Lower lobe of right lung (tissue), 2 donors: Measurements from ENCODE around the gene DNAH11. TPM values are rescaled to one million over a fixed set of nuclear protein-coding genes. Genes with fewer than 3 reads are reported as not detected.

Experiments
- ATAC-seq, 2 donors: fragments of 200-7000 bp; cut with Tn5 transposase; one replicate each; pipeline ENCODE4 v1.9.1; 2020 to 2022; ENCODE audit warnings: mild to moderate bottlenecking in 2 of 2, moderate library complexity in 2 of 2
- DNase-seq: peaks from one replicate; pipeline ENCODE4 v3.0.0-alpha.2; 2020
- H3K27ac ChIP-seq: fragments of 200-600 bp; one replicate; pipeline ENCODE4 v1.8.0; 2022
- H3K27me3 ChIP-seq: fragments of 200-600 bp; one replicate; pipeline ENCODE4 v1.8.0; 2022; ENCODE audit warnings: low read depth
- H3K36me3 ChIP-seq: fragments of 200-600 bp; one replicate; pipeline ENCODE4 v1.8.0; 2022; ENCODE audit warnings: mild to moderate bottlenecking
- H3K4me1 ChIP-seq: fragments of 200-600 bp; one replicate; pipeline ENCODE4 v1.8.0; 2022
- H3K4me3 ChIP-seq: fragments of 200-600 bp; one replicate; pipeline ENCODE4 v1.8.0; 2022; ENCODE audit warnings: mild to moderate bottlenecking
- H3K9me3 ChIP-seq: fragments of 200-600 bp; one replicate; pipeline ENCODE4 v1.8.0; 2022
- CTCF ChIP-seq: fragments of 200-600 bp; IDR thresholded peaks from one replicate; pipeline ENCODE4 v1.8.0; 2022; ENCODE audit warnings: antibody characterized with exemption, mild to moderate bottlenecking
- intact Hi-C: fragments of 100-400 bp; cut with DNase I; formaldehyde crosslinking; loops from one replicate; pipeline ENCODE4 v1.11.0; 2022
- total RNA-seq: library from RNA; stranded (reverse); fragmentation: NEBNext Ultra II Directional; extraction: Animal tissue kit (Norgen Biotek cat#: 25700); gene quantifications from one replicate; pipeline ENCODE4 v1.2.1, GENCODE V29; 2021
- donor health status: DM: no; HTN: yes; CAD: no; lungs with severe emphysema.

The DNAH11 gene
- total RNA-seq, 1 donor from 2014 or later = 8.9 TPM

GRCh38 chr7:21611129-21611528 lies 68.3 kb downstream of the DNAH11 start:
- H3K27me3 ChIP-seq = no peaks in the 10 kb centered on the region
- intact Hi-C loops = no loop called here
- H3K36me3 ChIP-seq = no peaks in the 10 kb centered on the region
- TF ChIP-seq CTCF = no peak
- no peaks in the 10 kb centered on the region for H3K4me1 ChIP-seq
- H3K27ac ChIP-seq = no peak overlapping the region
- DNase-seq (no peak), ATAC-seq (no peak)
- no peak overlapping the region for H3K4me3 ChIP-seq
- no peaks in the 10 kb centered on the region for H3K9me3 ChIP-seq

DNA sequence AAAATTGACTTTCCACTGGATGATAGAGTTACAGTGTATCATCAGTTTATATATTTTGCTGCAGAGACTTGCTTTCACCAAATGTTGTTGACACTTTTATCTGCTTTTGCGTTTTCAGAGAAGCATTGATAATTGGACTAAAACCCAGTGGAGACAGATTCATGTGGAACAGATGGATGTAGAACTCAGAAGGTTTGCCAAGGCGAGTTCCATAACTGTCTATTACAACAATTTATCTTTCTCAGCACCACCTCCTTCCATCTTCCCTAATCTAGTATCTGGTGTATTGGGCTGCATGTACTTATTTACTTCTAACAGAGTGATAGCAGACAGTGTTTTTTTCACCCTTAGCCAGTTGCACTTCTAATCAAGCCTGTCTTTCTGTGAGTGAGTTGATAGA lies 73.3 kb downstream of the DNAH11 start:
- DNase-seq (no peak), ATAC-seq (no peak)
- no peaks in the 10 kb centered on the region for H3K9me3 ChIP-seq
- peak overlapping the region; percentile 48 for H3K27ac ChIP-seq
- no peaks in the 10 kb centered on the region for H3K27me3 ChIP-seq
- no peaks in the 10 kb centered on the region for H3K36me3 ChIP-seq
- H3K4me3 ChIP-seq = no peak overlapping the region
- intact Hi-C loops = no loop called here
- TF ChIP-seq CTCF = no peak
- H3K4me1 ChIP-seq = peaks cover 5% of the 10 kb centered on the region

DNA sequence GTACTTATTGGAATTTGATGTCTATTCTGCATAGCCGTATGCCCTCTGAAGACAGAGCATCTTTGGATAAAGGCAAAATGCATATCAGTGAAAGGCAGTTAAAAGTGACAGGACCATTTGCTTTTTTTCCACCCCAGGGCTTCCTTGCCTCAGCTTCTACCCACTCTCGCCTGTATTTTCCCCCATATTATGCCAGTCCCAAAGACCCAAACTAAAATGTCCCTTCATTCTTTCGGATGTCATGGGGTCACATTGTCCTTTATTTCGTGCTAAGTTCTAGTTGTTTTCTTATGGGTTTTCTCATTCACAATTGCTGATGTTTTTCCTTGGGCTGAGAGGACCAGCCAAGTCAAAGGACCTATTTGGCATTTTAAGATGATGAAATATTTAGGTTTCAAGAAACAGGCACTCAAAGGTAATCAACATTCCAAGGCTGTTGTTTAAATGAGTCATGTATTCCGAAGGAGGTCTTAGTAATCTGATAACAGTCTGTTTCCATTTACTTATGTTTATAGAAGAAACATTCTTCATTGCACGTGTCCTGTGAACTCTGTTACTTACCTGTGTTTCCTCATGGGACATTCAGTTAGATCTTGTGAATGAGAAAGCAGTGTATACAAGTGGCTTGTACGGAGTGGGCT lies 74.1 kb downstream of the DNAH11 start:
- H3K36me3 ChIP-seq = no peaks in the 10 kb centered on the region
- H3K27me3 ChIP-seq = no peaks in the 10 kb centered on the region
- H3K4me3 ChIP-seq = no peak overlapping the region
- no peak for TF ChIP-seq CTCF
- intact Hi-C loops = no loop called here
- no peaks in the 10 kb centered on the region for H3K9me3 ChIP-seq
- DNase-seq = no peak
- peaks cover 5% of the 10 kb centered on the region for H3K4me1 ChIP-seq
- ATAC-seq = peak; percentile 93
- peak overlapping the region; percentile 61 for H3K27ac ChIP-seq

- DNase-seq = no peak
- H3K36me3 ChIP-seq = no peaks in the 10 kb centered on the region
- no peak overlapping the region for H3K4me3 ChIP-seq
- peak; percentile 42 to 58 for ATAC-seq
- peaks cover 5% of the 10 kb centered on the region for H3K4me1 ChIP-seq
- intact Hi-C loops = no loop called here
- no peak for TF ChIP-seq CTCF
- peak overlapping the region; percentile 61 for H3K27ac ChIP-seq
- H3K9me3 ChIP-seq = no peaks in the 10 kb centered on the region
- H3K27me3 ChIP-seq = no peaks in the 10 kb centered on the region
These were observed 74.7 kb downstream of the DNAH11 start for GRCh38 chr7:21617513-21617912.

GRCh38 chr7:21617916-21618390 lies 75.1 kb downstream of the DNAH11 start:
- TF ChIP-seq CTCF = no peak
- peaks cover 5% of the 10 kb centered on the region for H3K4me1 ChIP-seq
- no peak overlapping the region for H3K4me3 ChIP-seq
- peak; percentile 45 for DNase-seq
- no peaks in the 10 kb centered on the region for H3K36me3 ChIP-seq
- H3K9me3 ChIP-seq = no peaks in the 10 kb centered on the region
- H3K27me3 ChIP-seq = no peaks in the 10 kb centered on the region
- intact Hi-C loops = no loop called here
- H3K27ac ChIP-seq = peak overlapping the region; percentile 61
- ATAC-seq = peak; percentile 89 to 91
